AG10803 (cell line): Measurements from ENCODE around the gene CES1.
"Not testable (repeated sequence)": the region's sequence is repeated elsewhere in the genome, so short reads cannot be mapped to it uniquely, and the experiment has no call there.

Experiments
- DNase-seq: peaks from one replicate; pipeline ENCODE4 v3.0.0; 2010; ENCODE audit warnings: low read depth
- H3K4me3 ChIP-seq: 2 replicates; pipeline ENCODE4 v1.5.1; 2011; ENCODE audit warnings: mild to moderate bottlenecking, low read length, control low read depth
- TF ChIP-seq, protein P1 (sequence below): conservative IDR thresholded peaks from 2 replicates; pipeline ENCODE4 v1.5.1; 2011; ENCODE audit warnings: mild to moderate bottlenecking, low read length, control low read depth, inconsistent platforms

CES1 gene

DNA sequence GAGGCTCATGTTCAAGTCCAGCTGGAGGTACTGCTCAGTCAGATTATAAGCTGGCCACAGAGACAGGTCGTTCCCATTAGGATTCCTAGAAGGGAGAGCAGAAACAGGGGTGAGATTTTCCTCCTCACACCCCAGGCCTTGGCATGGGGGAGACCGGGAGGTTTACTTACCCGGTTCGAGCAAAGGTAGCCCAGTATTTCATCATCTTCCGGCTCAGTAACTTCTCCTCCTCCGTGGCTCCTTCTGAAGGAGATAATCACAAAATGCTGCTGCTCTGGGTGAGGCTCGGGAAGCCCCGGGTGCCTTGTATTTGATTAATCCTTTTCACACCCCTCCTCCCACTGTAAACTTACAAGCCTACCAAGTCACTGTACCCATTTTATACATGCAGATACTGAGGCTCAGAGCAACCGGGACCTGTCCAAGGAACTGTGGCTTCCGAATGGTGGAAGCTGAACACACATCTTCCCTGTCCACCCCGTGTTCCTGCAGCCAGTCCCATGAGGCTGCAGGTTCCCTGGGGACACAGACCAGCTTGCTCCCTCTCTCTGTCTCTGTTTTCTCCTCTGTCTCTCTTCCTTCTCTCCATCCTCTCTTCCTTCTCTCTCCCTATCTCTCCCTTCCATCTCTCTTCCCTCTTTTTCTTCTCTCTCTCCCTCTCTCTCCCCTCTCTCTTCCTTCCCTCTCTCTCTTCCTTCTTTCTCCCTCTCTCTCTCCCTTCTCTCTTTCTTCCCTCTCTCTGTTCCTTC is 13.9 kb upstream of the CES1 start:
- no peak overlapping the region for H3K4me3 ChIP-seq
- TF ChIP-seq, protein P1, sequence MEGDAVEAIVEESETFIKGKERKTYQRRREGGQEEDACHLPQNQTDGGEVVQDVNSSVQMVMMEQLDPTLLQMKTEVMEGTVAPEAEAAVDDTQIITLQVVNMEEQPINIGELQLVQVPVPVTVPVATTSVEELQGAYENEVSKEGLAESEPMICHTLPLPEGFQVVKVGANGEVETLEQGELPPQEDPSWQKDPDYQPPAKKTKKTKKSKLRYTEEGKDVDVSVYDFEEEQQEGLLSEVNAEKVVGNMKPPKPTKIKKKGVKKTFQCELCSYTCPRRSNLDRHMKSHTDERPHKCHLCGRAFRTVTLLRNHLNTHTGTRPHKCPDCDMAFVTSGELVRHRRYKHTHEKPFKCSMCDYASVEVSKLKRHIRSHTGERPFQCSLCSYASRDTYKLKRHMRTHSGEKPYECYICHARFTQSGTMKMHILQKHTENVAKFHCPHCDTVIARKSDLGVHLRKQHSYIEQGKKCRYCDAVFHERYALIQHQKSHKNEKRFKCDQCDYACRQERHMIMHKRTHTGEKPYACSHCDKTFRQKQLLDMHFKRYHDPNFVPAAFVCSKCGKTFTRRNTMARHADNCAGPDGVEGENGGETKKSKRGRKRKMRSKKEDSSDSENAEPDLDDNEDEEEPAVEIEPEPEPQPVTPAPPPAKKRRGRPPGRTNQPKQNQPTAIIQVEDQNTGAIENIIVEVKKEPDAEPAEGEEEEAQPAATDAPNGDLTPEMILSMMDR: no peak
- no peak for DNase-seq

DNA sequence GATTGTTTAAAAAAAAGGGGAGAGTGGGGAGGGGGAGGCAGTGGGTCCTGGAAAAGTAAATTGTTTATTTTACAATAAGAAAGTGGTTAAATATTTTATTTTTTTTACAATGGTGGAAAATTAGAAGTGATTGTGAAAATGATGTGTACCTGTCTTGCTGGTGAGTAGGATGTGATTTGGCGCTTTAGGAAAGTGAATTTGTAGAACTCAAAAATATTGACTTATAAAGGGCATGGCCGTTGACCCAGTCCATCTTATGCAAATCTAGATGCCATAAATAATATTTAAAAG is 10.2 kb upstream of the CES1 start:
- DNase-seq: no peak
- TF ChIP-seq, protein P1: no peak
- no peak overlapping the region for H3K4me3 ChIP-seq

DNA sequence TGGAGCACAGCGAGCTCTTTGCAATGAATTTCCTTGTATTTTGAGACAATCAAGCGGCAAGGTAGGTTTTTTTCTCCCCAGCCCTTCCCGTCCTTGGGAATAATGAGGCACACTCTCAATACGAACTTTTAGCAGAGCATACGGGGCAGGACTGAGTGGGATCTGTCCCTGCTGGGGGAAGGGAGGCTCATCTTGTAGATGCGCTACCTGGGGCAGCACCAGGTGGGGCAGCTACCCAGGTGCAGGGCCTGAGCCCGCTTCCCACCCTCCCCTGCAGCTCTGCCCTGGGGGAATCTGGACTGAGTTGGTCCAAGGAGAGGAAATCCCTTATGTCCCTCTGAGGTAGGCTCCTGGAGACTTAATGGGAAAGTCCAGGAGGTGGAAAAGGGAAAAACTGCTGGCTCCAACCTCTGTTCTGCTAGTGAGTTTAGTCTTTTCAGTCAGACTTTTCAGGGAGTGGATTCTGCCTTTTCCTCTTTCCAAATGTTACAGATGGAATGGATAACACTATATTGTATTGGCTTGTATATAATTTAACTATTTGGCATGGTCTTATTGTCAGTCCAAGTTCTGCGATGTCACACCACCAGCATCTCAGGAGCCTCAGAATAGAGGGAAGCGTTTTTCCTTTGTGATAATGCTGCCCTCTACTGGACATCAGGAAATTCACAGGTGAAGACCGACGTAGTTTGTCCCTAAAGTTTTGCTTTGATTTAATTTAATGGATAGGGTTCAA is 9.6 kb upstream of the CES1 start:
- no peak overlapping the region for H3K4me3 ChIP-seq
- DNase-seq: peak; percentile 42
- TF ChIP-seq, protein P1: peak; percentile 76

DNA sequence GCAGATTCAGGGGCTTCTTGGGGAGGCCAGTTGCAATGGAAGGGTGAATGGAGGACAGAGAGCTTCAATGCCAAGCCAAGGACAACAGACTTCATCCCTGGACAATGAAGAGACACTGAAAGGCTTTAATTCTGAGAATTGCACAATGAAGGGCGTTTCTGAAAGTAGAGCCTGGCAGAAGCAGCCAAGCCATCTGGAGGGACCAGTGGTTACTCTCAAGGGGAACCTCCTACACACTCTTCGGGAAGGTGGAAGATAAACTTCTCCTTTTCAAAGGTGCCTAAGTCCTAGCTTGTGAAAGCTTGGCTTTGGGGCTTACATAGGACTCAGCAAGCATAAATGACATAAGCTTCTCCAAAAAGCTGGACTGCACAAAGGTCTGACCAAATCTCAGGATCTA is 6.2 kb upstream of the CES1 start:
- TF ChIP-seq, protein P1: no peak
- DNase-seq: no peak
- H3K4me3 ChIP-seq: no peak overlapping the region

DNA sequence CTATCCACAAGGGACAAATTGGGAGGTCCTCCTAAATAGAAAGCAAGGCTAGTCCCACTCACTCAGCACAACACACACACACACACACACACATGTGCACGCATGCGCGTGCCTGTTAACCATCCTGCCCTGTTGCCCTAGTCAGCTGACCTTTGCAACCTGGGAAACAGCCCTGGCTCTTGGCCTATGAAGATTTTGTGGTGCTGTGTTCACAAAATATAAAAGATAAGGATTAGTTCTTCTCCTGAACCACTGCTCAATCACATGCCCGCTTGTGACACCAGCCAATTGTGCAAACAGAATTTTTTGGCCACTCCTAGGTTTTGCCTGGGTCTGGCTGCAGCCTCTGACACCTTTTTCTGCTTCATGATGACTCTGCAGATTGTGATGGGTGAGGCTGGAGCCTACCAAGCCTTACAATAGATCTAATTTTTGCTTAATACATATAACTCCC is 3.3 kb upstream of the CES1 start:
- TF ChIP-seq, protein P1: no peak
- DNase-seq: no peak
- H3K4me3 ChIP-seq: no peak overlapping the region

DNA sequence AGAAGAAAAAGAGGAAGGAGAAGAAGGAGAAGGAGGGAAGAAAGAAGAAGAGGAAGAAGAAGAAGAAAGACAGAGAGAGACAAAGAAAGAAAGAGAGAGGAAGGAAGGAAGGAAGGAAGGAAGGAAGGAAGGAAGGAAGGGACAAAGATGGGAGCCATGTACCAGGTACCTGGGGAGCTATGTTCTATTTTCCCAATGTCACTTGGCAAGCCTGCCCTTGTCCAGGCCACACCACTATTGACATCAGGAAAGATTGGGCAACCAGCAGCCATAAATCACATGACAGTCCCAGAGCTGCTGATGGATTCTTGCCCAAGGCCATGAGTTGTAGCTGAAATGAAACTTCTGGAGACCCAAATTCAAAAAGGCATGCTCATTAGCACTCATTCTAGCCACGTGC is 2.7 kb upstream of the CES1 start:
- TF ChIP-seq, protein P1: no peak
- peak; percentile 8 for DNase-seq
- no peak overlapping the region for H3K4me3 ChIP-seq

DNA sequence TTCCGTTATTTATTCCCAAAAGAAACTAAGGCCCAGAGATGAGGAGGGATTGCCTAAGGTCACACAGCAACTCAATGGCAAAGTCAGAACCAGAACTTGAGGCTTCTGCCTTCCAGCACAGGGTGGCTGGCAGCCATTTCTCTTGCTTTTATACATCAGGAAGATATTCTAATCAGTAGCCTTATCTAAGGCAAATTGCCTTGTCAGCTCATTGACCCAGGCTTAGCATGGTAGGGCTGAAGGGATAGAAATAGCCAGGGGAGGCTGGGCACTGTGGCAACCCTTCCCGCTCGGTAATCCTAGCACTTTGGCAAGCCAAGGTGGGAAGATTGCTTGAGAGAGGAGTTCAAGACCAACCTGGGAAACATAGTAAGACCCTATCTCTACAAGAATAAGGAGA is 2.3 kb upstream of the CES1 start:
- not testable (repeated sequence) for H3K4me3 ChIP-seq, DNase-seq
